PC-3 (cell line): ENCODE data around the gene ZBTB12.

ENCODE experiments used
- EZH2 ChIP-seq: fragments of 300-600 bp; sonication (generic); IDR thresholded peaks from one replicate; pipeline ENCODE4 v1.6.1; 2017; ENCODE audit warnings: antibody characterized with exemption, mild to moderate bottlenecking, low read length; ENCODE audit not compliant: unreplicated experiment
- EZH2phosphoT487 ChIP-seq: fragments of 300-600 bp; sonication (generic); IDR thresholded peaks from 2 replicates; pipeline ENCODE4 v1.6.1; 2018; ENCODE audit warnings: mild to moderate bottlenecking, antibody characterized with exemption, low read length, borderline replicate concordance
- TF ChIP-seq, protein P1 (sequence below): fragments of 300-600 bp; sonication (generic); conservative IDR thresholded peaks from 2 replicates; pipeline ENCODE4 v1.5.1; 2017; ENCODE audit warnings: antibody characterized with exemption, low read depth, mild to moderate bottlenecking, low read length

- TF ChIP-seq, protein P1, sequence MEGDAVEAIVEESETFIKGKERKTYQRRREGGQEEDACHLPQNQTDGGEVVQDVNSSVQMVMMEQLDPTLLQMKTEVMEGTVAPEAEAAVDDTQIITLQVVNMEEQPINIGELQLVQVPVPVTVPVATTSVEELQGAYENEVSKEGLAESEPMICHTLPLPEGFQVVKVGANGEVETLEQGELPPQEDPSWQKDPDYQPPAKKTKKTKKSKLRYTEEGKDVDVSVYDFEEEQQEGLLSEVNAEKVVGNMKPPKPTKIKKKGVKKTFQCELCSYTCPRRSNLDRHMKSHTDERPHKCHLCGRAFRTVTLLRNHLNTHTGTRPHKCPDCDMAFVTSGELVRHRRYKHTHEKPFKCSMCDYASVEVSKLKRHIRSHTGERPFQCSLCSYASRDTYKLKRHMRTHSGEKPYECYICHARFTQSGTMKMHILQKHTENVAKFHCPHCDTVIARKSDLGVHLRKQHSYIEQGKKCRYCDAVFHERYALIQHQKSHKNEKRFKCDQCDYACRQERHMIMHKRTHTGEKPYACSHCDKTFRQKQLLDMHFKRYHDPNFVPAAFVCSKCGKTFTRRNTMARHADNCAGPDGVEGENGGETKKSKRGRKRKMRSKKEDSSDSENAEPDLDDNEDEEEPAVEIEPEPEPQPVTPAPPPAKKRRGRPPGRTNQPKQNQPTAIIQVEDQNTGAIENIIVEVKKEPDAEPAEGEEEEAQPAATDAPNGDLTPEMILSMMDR = no peak
- TF ChIP-seq EZH2phosphoT487 (no peak), EZH2 (no peak)
Observed at GRCh38 chr6:31940256-31940664, 38.4 kb upstream of the ZBTB12 start.
